ENCODE results near the gene M1AP. TPM values are rescaled to one million over a fixed set of nuclear protein-coding genes. Genes with fewer than 3 reads are reported as not detected.

M1AP gene
- total RNA-seq, 4 donors from 2014 or later: 0.81 to 2.6 (median 1.8) TPM

- Histone ChIP-seq H3K36me3 (no peaks in the 10 kb centered on the region), H3K4me1 (no peaks in the 10 kb centered on the region), H3K27ac (no peak overlapping the region), H3K9me3 (no peaks in the 10 kb centered on the region), H3K4me3 (replicated peaks in 1 of 3) (no peak overlapping the region), H3K27me3 (no peaks in the 10 kb centered on the region)
- WGBS, 2 donors: 95 to 96% methylated on average over 13 of the region's 13 CpGs
- intact Hi-C loops (cut with DNase I): no loop called here
- TF ChIP-seq CTCF (IDR thresholded peaks at IDR 0.05): no peak
- no peak for DNase-seq
Measured at GRCh38 chr2:74646834-74647482, 1.2 kb downstream of the M1AP start.

GRCh38 chr2:74646201-74646600 is 1.9 kb downstream of the M1AP start:
- Histone ChIP-seq H3K36me3 (no peaks in the 10 kb centered on the region), H3K9me3 (no peaks in the 10 kb centered on the region), H3K27me3 (no peaks in the 10 kb centered on the region), H3K4me1 (no peaks in the 10 kb centered on the region), H3K4me3 (replicated peaks in 1 of 3) (no peak overlapping the region), H3K27ac (no peak overlapping the region)
- WGBS, 2 donors: 51 to 60% methylated on average over 2 of the region's 2 CpGs
- no peak for DNase-seq
- TF ChIP-seq POLR2A (IDR thresholded peaks at IDR 0.05) (no peak), CTCF (IDR thresholded peaks at IDR 0.05) (no peak)
- intact Hi-C loops (cut with DNase I): no loop called here

GRCh38 chr2:74645344-74645743 is 2.8 kb downstream of the M1AP start:
- no peak overlapping the region for H3K4me3 ChIP-seq (replicated peaks in 1 of 3)
- 73 to 91% methylated on average over 4 of the region's 4 CpGs for WGBS, 2 donors
- H3K9me3 ChIP-seq: no peaks in the 10 kb centered on the region
- H3K27me3 ChIP-seq: no peaks in the 10 kb centered on the region
- TF ChIP-seq POLR2A (IDR thresholded peaks at IDR 0.05): no peak
- TF ChIP-seq CTCF (IDR thresholded peaks at IDR 0.05): no peak
- no peak for DNase-seq
- no peaks in the 10 kb centered on the region for H3K4me1 ChIP-seq
- H3K36me3 ChIP-seq: no peaks in the 10 kb centered on the region
- intact Hi-C loops (cut with DNase I): no loop called here
- H3K27ac ChIP-seq: no peak overlapping the region

GRCh38 chr2:74639550-74639949 is 8.6 kb downstream of the M1AP start:
- Histone ChIP-seq H3K27me3 (no peaks in the 10 kb centered on the region), H3K4me3 (replicated peaks in 1 of 3) (no peak overlapping the region)

GRCh38 chr2:74632939-74633312 is 15.2 kb downstream of the M1AP start:
- Histone ChIP-seq H3K9me3 (no peaks in the 10 kb centered on the region), H3K36me3 (no peaks in the 10 kb centered on the region), H3K27ac (no peak overlapping the region), H3K27me3 (no peaks in the 10 kb centered on the region), H3K4me3 (replicated peaks in 1 of 3) (no peak overlapping the region), H3K4me1 (no peaks in the 10 kb centered on the region)
- no peak for DNase-seq
- no peak for TF ChIP-seq POLR2A (IDR thresholded peaks at IDR 0.05)
- intact Hi-C loops (cut with DNase I): no loop called here

More at GRCh38 chr2:74639550-74639949, 8.6 kb downstream of the M1AP start:
- WGBS, 2 donors: 88 to 98% methylated on average over 2 of the region's 2 CpGs
- Histone ChIP-seq H3K27ac (no peak overlapping the region), H3K36me3 (no peaks in the 10 kb centered on the region), H3K4me1 (no peaks in the 10 kb centered on the region), H3K9me3 (no peaks in the 10 kb centered on the region)
- intact Hi-C loops (cut with DNase I): no loop called here
- no peak for DNase-seq
- TF ChIP-seq POLR2A (IDR thresholded peaks at IDR 0.05): no peak
- no peak for TF ChIP-seq CTCF (IDR thresholded peaks at IDR 0.05)

Data from thyroid gland (tissue), 4 donors.